ENCODE data around the gene GH2.

Gene GH2

DNA sequence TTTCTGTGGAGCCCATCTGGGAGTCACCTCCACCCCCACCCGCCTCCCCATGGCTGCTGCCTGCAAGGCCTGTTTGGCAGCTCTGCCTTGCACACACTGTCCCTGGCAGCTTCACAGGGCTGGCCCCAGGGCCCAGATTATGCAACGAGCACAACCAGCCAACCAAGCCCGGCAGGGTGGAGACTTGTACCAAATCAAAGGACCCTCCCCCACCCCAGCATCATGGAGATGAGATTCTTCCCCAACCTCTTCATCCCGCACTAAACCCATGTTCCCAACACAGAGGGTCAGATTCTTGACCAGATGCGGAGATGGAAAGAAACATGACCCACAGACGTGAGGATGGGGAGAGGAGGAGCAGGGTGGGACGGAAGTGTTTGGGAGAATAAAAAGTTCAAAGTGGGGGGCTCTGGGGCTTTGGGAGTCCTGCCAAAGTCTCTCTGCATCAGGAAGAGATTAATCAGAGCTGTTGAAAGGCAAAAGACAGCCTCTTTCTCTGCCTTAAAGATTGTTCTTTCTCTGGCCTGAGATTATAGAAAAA, 43.0 kb downstream of the GH2 start:
- DNase-seq: no peak

DNA sequence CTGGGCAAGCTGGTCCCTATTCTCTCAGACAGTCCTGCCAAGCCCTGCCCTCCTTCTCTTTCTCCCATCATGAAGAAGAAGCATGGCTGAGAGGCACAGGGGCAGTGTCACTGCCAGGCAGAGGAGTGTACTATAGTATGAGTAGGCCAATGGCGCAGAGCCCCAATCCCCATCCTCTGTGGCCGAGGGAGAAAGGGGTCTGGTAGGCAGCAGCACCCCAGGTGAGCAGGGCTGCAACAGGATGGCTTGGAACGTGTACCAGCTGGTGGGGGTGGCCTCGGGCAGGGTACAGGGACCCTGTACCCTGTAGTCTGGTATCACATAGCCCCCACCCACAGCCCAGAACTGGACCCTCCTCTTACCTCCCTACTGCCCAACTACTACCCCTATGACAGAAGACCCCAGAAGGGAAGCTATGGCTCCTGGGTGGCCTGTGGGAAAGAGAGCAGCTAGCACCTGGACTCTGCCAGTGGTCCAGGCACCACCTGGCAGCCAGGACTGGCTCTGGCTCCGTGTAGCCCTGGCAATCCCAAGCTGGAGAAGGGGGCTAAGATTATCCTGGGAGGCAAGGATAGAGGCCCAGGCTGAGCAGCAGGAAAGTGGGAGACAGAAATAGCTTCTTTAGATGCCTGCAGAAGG, 43.7 kb downstream of the GH2 start:
- DNase-seq: no peak

- no peak for DNase-seq
These were observed 44.3 kb downstream of the GH2 start for GRCh38 chr17:63837480-63837879.

DNA sequence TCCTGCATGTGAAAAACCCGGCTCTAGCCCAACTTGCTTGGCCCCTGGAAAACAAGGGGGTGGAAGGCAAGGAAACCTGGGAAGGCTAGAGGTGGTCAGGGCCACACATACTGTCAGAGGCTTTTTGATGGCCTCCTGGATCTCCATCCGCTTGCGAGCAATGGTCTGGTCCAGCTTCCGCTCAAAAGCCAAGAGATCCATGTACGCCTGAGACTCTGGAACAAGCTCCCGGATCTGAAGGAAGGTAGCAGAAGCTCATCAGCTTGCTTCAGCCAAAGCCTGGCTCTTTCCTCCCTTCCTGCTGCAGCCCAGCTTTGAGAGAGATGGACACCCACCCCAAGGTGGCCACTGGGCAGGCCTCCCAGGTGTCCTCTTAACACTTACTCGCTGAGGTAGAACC, 44.9 kb downstream of the GH2 start:
- DNase-seq: no peak

DNA sequence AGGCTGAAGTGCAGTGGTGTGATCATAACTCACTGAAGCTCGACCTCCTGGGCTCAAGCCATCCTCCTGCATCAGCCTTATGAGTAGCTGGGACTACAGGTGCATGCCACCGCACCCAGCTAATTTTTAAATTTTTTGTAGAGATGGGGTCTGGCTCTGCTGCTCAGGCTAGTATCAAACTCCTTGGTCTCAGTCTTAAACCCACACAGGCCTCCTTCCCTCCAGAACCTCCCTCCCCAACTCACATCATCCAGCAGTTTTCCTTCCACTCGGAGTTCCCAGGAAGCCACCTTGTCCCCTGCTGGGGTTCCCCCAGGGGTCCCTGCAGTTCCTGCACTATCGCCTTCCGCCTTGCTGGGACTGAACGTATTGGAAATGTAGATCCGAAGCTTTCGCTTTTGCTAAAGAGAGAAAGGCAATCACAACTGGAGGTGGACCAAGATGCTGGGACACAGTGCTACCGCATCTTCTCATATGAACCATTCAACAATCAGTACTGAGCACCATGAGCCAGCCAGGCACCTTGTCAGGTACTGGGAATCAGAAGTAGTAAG, 46.5 kb downstream of the GH2 start:
- no peak for DNase-seq

GRCh38 chr17:63834431-63835166, 47.1 kb downstream of the GH2 start:
- DNase-seq: peak; percentile 72

DNA sequence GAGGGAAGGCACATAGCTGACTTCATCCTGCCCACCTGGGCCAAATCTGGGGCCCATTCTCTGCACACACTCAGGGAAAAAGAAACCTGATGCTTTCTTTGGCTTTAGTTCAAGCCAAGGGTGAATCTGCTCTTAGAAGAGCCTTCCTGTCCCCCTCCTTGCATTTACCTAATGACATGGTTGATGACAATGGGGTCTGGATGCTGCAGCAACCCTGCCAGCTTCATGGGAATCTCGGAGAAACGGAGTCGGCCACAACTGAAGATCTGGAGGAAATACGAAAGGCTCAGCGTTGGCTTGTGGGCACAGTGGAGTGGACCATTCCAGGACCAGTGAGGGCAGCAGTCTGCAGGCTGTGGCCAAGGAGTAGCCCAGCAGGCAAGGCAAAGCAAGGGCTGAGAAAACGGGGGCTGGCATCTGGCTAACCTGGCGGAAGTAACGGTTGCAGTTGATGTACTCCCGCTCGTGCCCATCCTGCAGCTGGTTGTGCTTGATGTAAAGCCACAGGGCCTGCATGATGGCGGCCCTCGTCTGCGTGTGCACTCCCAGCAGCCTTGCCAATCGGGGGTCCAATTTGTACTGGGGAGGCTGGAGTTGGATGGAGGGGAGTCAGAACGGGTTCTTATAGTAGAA, 47.9 kb downstream of the GH2 start:
- no peak for DNase-seq

GRCh38 chr17:63833026-63833740, 48.6 kb downstream of the GH2 start:
- no peak for DNase-seq

- no peak for DNase-seq
These were observed 49.3 kb downstream of the GH2 start for GRCh38 chr17:63832455-63832854.

DNA sequence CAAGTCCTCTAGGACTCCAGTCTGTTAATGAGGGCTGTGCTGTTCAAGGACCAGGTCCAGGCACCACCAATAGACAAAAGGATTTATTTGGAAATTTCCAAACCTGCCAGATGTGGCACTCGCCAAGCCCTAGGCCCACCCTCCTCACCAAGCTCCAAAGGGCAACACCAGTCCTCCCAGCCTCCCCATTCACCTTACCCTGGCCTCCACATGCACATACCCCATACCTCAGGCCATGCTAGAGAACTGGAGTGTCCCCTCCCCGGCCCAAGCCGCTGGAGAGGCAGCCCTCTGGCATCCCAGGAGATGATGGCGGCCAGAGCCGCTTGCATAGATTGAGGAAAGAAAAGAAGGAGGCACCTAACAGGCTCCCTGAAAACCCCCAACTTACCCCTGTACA, 49.7 kb downstream of the GH2 start:
- no peak for DNase-seq

DNA sequence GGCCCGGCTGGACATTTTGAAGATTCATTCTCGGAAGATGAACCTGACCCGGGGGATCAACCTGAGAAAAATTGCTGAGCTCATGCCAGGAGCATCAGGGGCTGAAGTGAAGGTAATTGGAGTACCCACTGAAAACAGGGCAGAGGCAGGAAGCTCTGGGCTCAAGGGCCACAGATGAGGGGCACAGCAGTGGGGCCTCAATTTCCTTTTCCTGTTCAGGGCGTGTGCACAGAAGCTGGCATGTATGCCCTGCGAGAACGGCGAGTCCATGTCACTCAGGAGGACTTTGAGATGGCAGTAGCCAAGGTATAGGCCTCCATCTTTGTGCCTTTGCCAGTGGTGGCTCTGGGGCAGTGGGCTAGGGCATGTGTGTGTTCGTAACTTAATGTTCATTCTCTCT, 50.2 kb downstream of the GH2 start:
- DNase-seq: no peak

DNA sequence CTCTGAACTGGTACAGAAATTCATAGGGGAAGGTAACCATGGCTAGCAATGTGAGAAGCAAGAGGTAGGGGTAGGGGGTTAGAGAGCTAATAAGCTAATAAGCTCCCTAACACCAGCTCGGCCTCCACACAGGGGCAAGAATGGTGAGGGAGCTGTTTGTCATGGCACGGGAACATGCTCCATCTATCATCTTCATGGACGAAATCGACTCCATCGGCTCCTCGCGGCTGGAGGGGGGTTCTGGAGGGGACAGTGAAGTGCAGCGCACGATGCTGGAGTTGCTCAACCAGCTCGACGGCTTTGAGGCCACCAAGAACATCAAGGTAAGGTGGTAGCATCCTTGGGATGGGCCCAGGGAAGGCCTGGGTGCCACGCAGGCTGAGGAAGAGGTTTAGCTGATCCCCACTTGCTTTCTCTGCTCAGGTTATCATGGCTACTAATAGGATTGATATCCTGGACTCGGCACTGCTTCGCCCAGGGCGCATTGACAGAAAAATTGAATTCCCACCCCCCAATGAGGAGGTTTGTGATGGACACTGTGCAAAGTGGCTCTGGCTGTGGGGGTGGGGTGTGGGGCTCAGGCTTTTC, 50.7 kb downstream of the GH2 start:
- DNase-seq: no peak

DNA sequence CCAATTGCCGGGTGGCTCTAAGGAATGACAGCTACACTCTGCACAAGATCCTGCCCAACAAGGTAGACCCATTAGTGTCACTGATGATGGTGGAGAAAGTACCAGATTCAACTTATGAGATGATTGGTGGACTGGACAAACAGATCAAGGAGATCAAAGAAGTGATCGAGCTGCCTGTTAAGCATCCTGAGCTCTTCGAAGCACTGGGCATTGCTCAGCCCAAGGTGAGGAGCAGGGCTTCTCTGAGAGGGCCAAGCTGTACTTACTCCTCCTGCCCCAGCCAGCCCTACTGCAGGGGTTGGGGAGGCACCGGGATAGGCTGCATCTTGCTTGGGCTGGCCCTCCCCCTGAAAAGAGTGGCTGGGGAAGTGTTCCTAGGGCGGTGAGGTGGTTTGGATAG, 51.5 kb downstream of the GH2 start:
- DNase-seq: no peak

All from SIG-M5 (cell line).